PC-9 (cell line): ENCODE measurements around the gene C3orf85.

Experiments
- CTCF ChIP-seq: fragments of 200-600 bp; sonication (generic); conservative IDR thresholded peaks from 2 replicates; pipeline ENCODE4 v1.6.1; 2017; ENCODE audit warnings: mixed run types, antibody characterized with exemption, mild to moderate bottlenecking, moderate library complexity
- EZH2 ChIP-seq: fragments of 200-600 bp; sonication (generic); IDR thresholded peaks from 2 replicates; pipeline ENCODE4 v1.8.0; 2017; ENCODE audit warnings: antibody characterized with exemption, low read depth

GRCh38 chr3:109154979-109155378 is 18.5 kb downstream of the C3orf85 start:
- TF ChIP-seq EZH2 (no peak), CTCF (no peak)
